GM12878 (cell line): ENCODE results near the gene PTPRS. TPM values are rescaled to one million over a fixed set of nuclear protein-coding genes. Genes with fewer than 3 reads are reported as not detected.

Experiments used
- ATAC-seq: fragments of 200-7000 bp; cut with Tn5 transposase; 3 replicates; pipeline ENCODE4 v1.9.1; 2020; ENCODE audit warnings: mild to moderate bottlenecking, moderate library complexity
- BruUV-seq: library from RNA; stranded (reverse); fragments of 400-500 nt; replicated peaks from 2 replicates; lab custom pipeline; 2021; lab: Mats Ljungman, UMichigan
- CTCF ChIA-PET: fragments of 300-600 bp; sonication (Branson Sonifier 250); formaldehyde crosslinking; extraction: SDS; loops from one replicate; lab custom pipeline; 2021; ENCODE audit warnings: inconsistent platforms; lab: Yijun Ruan, JAX
- POLR2A ChIA-PET: fragments of 350-600 bp; formaldehyde crosslinking; extraction: SDS; loops from one replicate; lab custom pipeline; 2021; ENCODE audit warnings: inconsistent platforms; lab: Charles Lee
- RAD21 ChIA-PET: fragments of 300-600 bp; sonication (Branson Sonifier 250); formaldehyde crosslinking; loops from one replicate; lab custom pipeline; 2023; ENCODE audit warnings: antibody characterized with exemption; ENCODE audit not compliant: unreplicated experiment; lab: Charles Lee
- SMC1A ChIA-PET: fragments of 300-600 bp; sonication (Branson Sonifier 250); formaldehyde crosslinking; loops from one replicate; lab custom pipeline; 2023; ENCODE audit not compliant: unreplicated experiment, uncharacterized antibody; lab: Charles Lee
- DNase-seq: peaks from one replicate; pipeline ENCODE4 v3.0.0-alpha.2; 2011; ENCODE audit warnings: low read depth, low spot score
- FAIRE-seq: peaks from 3 replicates; lab custom pipeline; 2011; peaks lifted over from hg19 to GRCh38; lab: Jason Lieb, UNC
- H2AFZ ChIP-seq: 2 replicates; pipeline ENCODE4 v1.6.0; 2011; ENCODE audit warnings: low read depth, low read length, control low read depth; ENCODE audit not compliant: control insufficient read depth
- H3K27ac ChIP-seq: 2 replicates; pipeline ENCODE4 v1.5.1; 2011; ENCODE audit warnings: control low read depth; ENCODE audit not compliant: control insufficient read depth, insufficient read depth
- H3K27me3 ChIP-seq, 2 experiments: replicated peaks in 1 of 2; 2 replicates each; pipeline versions ENCODE4 v1.6.0 to v1.6.1; 2011; ENCODE audit warnings: low read length in 1 of 2; ENCODE audit not compliant: control insufficient read depth in 2 of 2, insufficient read depth in 2 of 2
- H3K36me3 ChIP-seq, 2 experiments: 2 replicates each; pipeline ENCODE4 v1.5.1; 2011; ENCODE audit warnings: low read length in 1 of 2; ENCODE audit not compliant: control insufficient read depth in 2 of 2, insufficient read depth in 2 of 2
- H3K4me1 ChIP-seq: 2 replicates; pipeline ENCODE4 v1.6.1; 2011; ENCODE audit warnings: mild to moderate bottlenecking, low read length, moderate library complexity, mixed read lengths; ENCODE audit not compliant: control insufficient read depth, insufficient read depth
- H3K4me2 ChIP-seq: 2 replicates; pipeline ENCODE4 v1.6.0; 2011; ENCODE audit warnings: control low read depth; ENCODE audit not compliant: control insufficient read depth, insufficient read depth
- H3K4me3 ChIP-seq: fragments of 200-600 bp; sonication (generic); 2 replicates; pipeline ENCODE4 v1.5.1; 2016
- H3K79me2 ChIP-seq: 2 replicates; pipeline ENCODE4 v1.6.0; 2011; ENCODE audit warnings: low read length; ENCODE audit not compliant: control insufficient read depth, insufficient read depth
- H3K9ac ChIP-seq: 2 replicates; pipeline ENCODE4 v1.8.0; 2011; ENCODE audit warnings: low read length, control low read depth, mixed read lengths; ENCODE audit not compliant: control insufficient read depth, insufficient read depth
- H3K9me3 ChIP-seq: replicated peaks from 3 replicates; pipeline ENCODE4 v1.5.1; 2011; ENCODE audit warnings: mild to moderate bottlenecking, low read length; ENCODE audit not compliant: control insufficient read depth, insufficient read depth
- H4K20me1 ChIP-seq: 2 replicates; pipeline ENCODE4 v1.6.0; 2011; ENCODE audit not compliant: control insufficient read depth, insufficient read depth
- JUNB ChIP-seq: IDR thresholded peaks from 2 replicates; pipeline ENCODE4 v1.6.1; 2016; ENCODE audit warnings: antibody characterized with exemption, mild to moderate bottlenecking
- NR2C2 ChIP-seq: IDR thresholded peaks from 2 replicates; pipeline ENCODE4 v1.6.1; 2011; ENCODE audit warnings: borderline replicate concordance, low read depth; ENCODE audit not compliant: control insufficient read depth, insufficient read length
- POLR2AphosphoS5 ChIP-seq: IDR thresholded peaks from 2 replicates; pipeline ENCODE4 v1.6.1; 2011; ENCODE audit warnings: mild to moderate bottlenecking, low read length, inconsistent platforms
- USF1 ChIP-seq: IDR thresholded peaks from 2 replicates; pipeline ENCODE4 v1.6.1; 2011; ENCODE audit warnings: borderline replicate concordance, low read depth, mild to moderate bottlenecking, moderate library complexity, mixed read lengths, low read length; ENCODE audit not compliant: insufficient read depth; ENCODE audit errors: extremely low read length
- WGBS: methylation state at CpG from one replicate; pipeline ENCODE4 v1.1.6; 2016; ENCODE audit warnings: low lambda C conversion rate; ENCODE audit not compliant: insufficient replicate concordance, insufficient coverage; ENCODE audit errors: missing lambda C conversion rate; 5-methylcytosine and 5-hydroxymethylcytosine counted together
- in situ Hi-C: fragments of 300-500 bp; cut with MboI; formaldehyde crosslinking; loops from 9 replicates; pipeline ENCODE4 v1.14.3; 2018; ENCODE audit warnings: mixed read lengths
- intact Hi-C: fragments of 100-400 bp; cut with micrococcal nuclease; formaldehyde crosslinking; loops from one replicate; pipeline ENCODE4 v1.14.2; 2022; ENCODE audit not compliant: unreplicated experiment
- polyA plus RNA-seq, 11 experiments: library from polyadenylated mRNA; depleted of rRNA in 4 of 11; unstranded in 6 of 11; stranded (reverse) in 5 of 11; fragments of >200 nt; fragmentation: Nextera tagmentation in 4 of 11; fragmentation: Illumina TruSeq in 1 of 11; extraction: Ambion mirVana in 4 of 11; extraction: Trizol in 1 of 11; gene quantifications; 1 replicate in 1 of 11; 2 replicates in 10 of 11; pipeline versions ENCODE4 v1.2.1 to v1.2.3, GENCODE V29; 2011 to 2016; ENCODE audit warnings: inconsistent platforms in 2 of 11, missing spikeins in 2 of 11, low read depth in 1 of 11
- total RNA-seq, 4 experiments: library from RNA; depleted of rRNA in 3 of 4; stranded (reverse); fragments of >200 nt in 3 of 4; fragmentation: Illumina TruSeq in 1 of 4; extraction: Trizol in 1 of 4; gene quantifications; 2 replicates each; pipeline versions ENCODE4 v1.2.1 to v1.2.3, GENCODE V29; 2013 to 2021

The PTPRS gene
- total and polyA plus RNA-seq, 10 of the 15 experiments (the other 5 are each of a cell fraction or from before 2014, with no cell fraction given): 0.09 to 32.1 (median 0.71) TPM

GRCh38 chr19:5297272-5297669 lies 43.3 kb downstream of the PTPRS start:
- RAD21 ChIA-PET: no interaction called here
- Histone ChIP-seq H3K4me2 (no peak overlapping the region), H3K9me3 (no peaks in the 10 kb centered on the region; the same call in 2 of the 3 replicates), H3K4me3 (no peak overlapping the region), H2AFZ (no peak overlapping the region), H3K4me1 (peaks cover 2% of the 10 kb centered on the region; the same call in 1 of the 2 replicates), H3K27ac (no peak overlapping the region), H3K9ac (no peak overlapping the region), H4K20me1 (no peaks in the 10 kb centered on the region), H3K36me3 (no peaks in the 10 kb centered on the region), H3K79me2 (no peaks in the 10 kb centered on the region), H3K27me3 (peaks cover 0 to 2% of the 10 kb centered on the region in 2 experiments; a peak in 2 of 4 replicates)
- no peak for TF ChIP-seq USF1
- DNase-seq (no peak), FAIRE-seq (no peak), ATAC-seq (no peak)
- no TSS peak for BruUV-seq
- in situ Hi-C loops (no loop called here), intact Hi-C loops (no loop called here)
- SMC1A ChIA-PET: no interaction called here
- POLR2A ChIA-PET: interaction anchor here (0.6 kb wide), 1 partner anchor 46 kb away, joined by 3 read pairs; no protein-coding TSS in a partner anchor
- 38% methylated on average over 6 of the region's 6 CpGs for WGBS
- CTCF ChIA-PET: no interaction called here

GRCh38 chr19:5296457-5297271 lies 43.9 kb downstream of the PTPRS start:
- Histone ChIP-seq H3K9me3 (no peaks in the 10 kb centered on the region; the same call in 2 of the 3 replicates), H3K9ac (no peak overlapping the region), H3K27ac (no peak overlapping the region), H3K27me3 (peaks cover 0 to 4% of the 10 kb centered on the region in 2 experiments; a peak in 2 of 4 replicates), H3K36me3 (no peaks in the 10 kb centered on the region), H2AFZ (no peak overlapping the region), H3K4me1 (peaks cover 4% of the 10 kb centered on the region; the same call in 1 of the 2 replicates), H3K79me2 (no peaks in the 10 kb centered on the region), H4K20me1 (peaks cover 2% of the 10 kb centered on the region; the same call in 1 of the 2 replicates), H3K4me3 (no peak overlapping the region), H3K4me2 (no peak overlapping the region)
- no peak for ATAC-seq
- SMC1A ChIA-PET: interaction anchor here (0.8 kb wide), 1 partner anchor 14 kb away, joined by 3 read pairs; no protein-coding TSS in a partner anchor
- POLR2A ChIA-PET: interaction anchor here (1.0 kb wide), 1 partner anchor 1825 kb away, joined by 3 read pairs; no protein-coding TSS in a partner anchor
- CTCF ChIA-PET: no interaction called here
- no TSS peak for BruUV-seq
- RAD21 ChIA-PET: interaction anchor here (0.5 kb wide), 1 partner anchor 37 kb away, joined by 3 read pairs; no protein-coding TSS in a partner anchor
- WGBS: 40% methylated on average over 16 of the region's 16 CpGs
- intact Hi-C loops (no loop called here), in situ Hi-C loops (no loop called here)
- FAIRE-seq: no peak
- no peak for TF ChIP-seq JUNB
- TF ChIP-seq POLR2AphosphoS5: no peak
- TF ChIP-seq NR2C2: no peak
- DNase-seq: no peak
